Activated T-cell treated with anti-CD3 and anti-CD28 coated beads, Interleukin-2, amount 50 U/mL, for 4 hours (primary cell): Measurements from ENCODE around the gene BUD13. TPM values are rescaled to one million over a fixed set of nuclear protein-coding genes. Genes with fewer than 3 reads are reported as not detected.
"Not testable (repeated sequence)": the region's sequence is repeated elsewhere in the genome, so short reads cannot be mapped to it uniquely, and the experiment has no call there.

Experiments used
- ATAC-seq, 2 donors: fragments of 200-7000 bp; cut with Tn5 transposase; one replicate each; pipeline ENCODE4 v1.10.0; 2021
- DNase-seq: peaks from one replicate; pipeline ENCODE4 v3.0.0-alpha.2; 2020
- H3K27me3 Mint-ChIP-seq: one replicate; pipeline ENCODE4 v1.8.0; 2021; ENCODE audit warnings: low read depth, mixed read lengths
- H3K36me3 Mint-ChIP-seq: one replicate; pipeline ENCODE4 v1.8.0; 2022; ENCODE audit warnings: mixed read lengths; ENCODE audit not compliant: insufficient read depth
- H3K4me1 Mint-ChIP-seq: one replicate; pipeline ENCODE4 v1.8.0; 2021; ENCODE audit warnings: low read depth, mixed read lengths
- H3K4me3 Mint-ChIP-seq: one replicate; pipeline ENCODE4 v1.8.0; 2021; ENCODE audit warnings: mild to moderate bottlenecking, moderate library complexity, mixed read lengths
- H3K9me3 Mint-ChIP-seq: one replicate; pipeline ENCODE4 v1.8.0; 2021; ENCODE audit warnings: mixed read lengths
- total RNA-seq, 3 donors: library from RNA; stranded (reverse); gene quantifications; one replicate each; pipeline ENCODE4 v1.2.1, GENCODE V29; 2021

The BUD13 gene
- total RNA-seq, 3 donors from 2014 or later = 26.3 to 28.5 (median 27.7) TPM

DNA sequence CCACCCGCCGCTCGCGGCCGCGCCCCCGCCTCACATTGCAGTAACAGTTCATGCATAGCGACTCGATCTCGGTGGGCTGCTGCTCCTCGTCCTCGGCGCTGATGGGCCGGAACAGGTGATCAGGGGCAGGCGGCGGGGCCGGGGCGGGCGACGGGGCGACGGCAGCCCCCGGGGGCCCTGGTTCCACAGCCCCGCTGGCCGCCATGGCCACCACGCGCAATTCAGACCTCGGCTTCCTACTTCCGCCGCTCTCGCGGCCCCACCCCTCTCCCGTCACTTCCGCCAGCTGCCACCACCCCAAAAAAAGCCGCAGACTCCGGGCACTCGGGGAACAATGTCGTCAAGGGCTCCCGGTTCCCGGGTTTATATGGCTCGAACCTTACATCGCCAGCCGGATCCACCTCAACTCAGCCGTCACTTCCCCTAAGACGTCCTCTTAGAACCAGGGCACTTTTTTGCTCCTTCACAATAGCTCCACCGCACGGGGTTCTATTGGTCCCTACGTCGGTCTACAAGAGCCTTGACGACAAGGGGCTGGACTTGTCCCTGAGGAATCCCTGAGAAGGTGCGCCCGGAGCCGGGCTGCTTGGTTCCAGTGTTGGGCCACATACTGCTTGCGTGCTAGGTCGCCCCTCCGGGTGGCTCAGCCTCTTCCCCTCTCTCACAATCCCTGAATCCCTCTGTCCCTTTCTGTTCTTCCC, 15.1 kb upstream of the BUD13 start, which contains the start of gene ZPR1:
Gene ZPR1, minus strand, starts transcription at position 238 of the 701 bp plus-strand sequence. Its CDS starts 33 bp downstream, at position 205.
- ATAC-seq (peak; percentile 85 to 88), DNase-seq (peak; percentile 79)
- Mint-ChIP-seq H3K4me1 (peaks cover 53% of the 10 kb centered on the region), H3K27me3 (no peaks in the 10 kb centered on the region), H3K4me3 (peak within 1 kb of the TSS; percentile 94), H3K36me3 (peaks cover 35% of the 10 kb centered on the region), H3K9me3 (no peaks in the 10 kb centered on the region)

DNA sequence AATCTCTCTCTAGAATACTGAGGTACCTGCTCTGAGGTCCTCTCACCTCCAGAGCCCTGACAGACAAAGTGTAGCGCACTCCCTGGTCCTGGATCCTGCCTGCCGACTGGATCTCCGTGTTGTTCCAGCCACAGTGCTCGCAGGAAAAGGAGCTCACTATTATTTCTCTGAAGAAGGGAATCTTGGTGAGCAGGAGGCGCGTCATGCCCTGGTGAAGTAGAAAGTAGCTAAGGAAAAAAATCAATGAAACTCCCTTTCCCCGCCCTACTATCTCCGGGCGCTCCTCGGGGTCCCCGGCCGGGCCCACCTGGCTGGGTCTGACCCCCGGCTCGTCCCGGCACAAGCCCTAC, 14.6 kb upstream of the BUD13 start:
- H3K36me3 Mint-ChIP-seq = peaks cover 38% of the 10 kb centered on the region
- H3K4me1 Mint-ChIP-seq = peaks cover 58% of the 10 kb centered on the region
- H3K4me3 Mint-ChIP-seq = peak overlapping the region; percentile 94
- H3K27me3 Mint-ChIP-seq = no peaks in the 10 kb centered on the region
- DNase-seq (no peak), ATAC-seq (peak; percentile 3 to 12)
- no peaks in the 10 kb centered on the region for H3K9me3 Mint-ChIP-seq

DNA sequence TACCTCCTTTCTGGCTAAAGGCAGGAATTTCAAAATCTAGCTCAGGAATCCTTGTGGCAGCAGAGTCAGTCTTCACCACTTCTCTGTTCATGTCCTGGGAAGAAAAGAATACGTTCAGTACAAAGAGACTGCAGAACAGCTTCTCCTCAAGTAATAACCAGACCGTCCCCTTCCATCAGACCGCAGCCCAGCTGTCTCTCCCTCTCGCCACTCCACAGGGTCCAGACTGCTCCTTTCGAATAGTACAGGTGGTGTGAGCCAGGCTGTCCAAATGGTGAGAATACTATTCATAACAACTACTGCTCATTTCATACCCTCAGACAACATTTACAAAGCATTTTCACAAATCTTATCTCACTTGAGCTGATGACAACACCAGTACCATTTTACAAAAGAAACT, 14.2 kb upstream of the BUD13 start:
- peaks cover 43% of the 10 kb centered on the region for H3K36me3 Mint-ChIP-seq
- no peaks in the 10 kb centered on the region for H3K9me3 Mint-ChIP-seq
- ATAC-seq = no peak
- H3K4me1 Mint-ChIP-seq = peaks cover 63% of the 10 kb centered on the region
- H3K4me3 Mint-ChIP-seq = peak overlapping the region; percentile 94
- H3K27me3 Mint-ChIP-seq = no peaks in the 10 kb centered on the region
- no peak for DNase-seq

DNA sequence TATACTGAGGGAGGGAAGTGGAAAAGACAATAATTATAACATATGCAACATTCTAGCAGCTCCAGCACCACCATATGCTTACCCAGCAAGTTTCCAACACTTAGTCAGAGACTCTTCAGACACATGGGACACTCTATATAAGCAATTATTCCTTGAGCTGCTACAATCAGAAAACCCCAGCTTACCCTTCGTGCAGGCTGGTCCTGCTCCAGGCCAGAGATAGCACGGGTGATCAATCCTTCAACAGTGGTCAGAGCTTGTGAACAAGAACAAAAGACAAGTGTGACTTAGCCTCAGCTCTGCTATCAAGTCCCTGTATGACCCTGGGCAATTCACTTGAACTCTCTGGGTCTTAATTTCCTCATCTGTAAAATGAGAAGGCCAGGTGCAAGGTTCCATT, 13.5 kb upstream of the BUD13 start:
- peak overlapping the region; percentile 94 for H3K4me3 Mint-ChIP-seq
- no peaks in the 10 kb centered on the region for H3K9me3 Mint-ChIP-seq
- peaks cover 45% of the 10 kb centered on the region for H3K36me3 Mint-ChIP-seq
- no peaks in the 10 kb centered on the region for H3K27me3 Mint-ChIP-seq
- no peak for ATAC-seq
- H3K4me1 Mint-ChIP-seq = peaks cover 64% of the 10 kb centered on the region
- no peak for DNase-seq

DNA sequence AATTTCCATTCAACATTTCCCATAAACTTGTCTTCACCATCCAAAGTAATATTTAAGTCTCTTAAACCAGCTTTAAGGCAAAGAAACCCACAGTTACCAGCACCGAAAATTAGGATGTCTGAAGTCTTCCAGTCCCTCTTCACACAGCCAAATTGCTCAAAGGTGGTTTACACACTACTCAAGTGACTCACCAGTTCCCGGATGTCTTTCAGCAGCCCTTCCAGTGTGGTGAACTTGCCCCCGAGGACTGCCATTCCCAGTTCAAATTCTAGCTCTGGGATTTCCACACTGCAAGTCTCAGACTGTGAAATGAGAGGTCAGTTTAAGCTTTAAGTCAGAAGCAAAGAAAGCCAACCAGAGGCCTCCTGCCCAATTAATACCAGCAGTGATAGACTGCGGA, 9.9 kb upstream of the BUD13 start:
- Mint-ChIP-seq H3K4me1 (peaks cover 67% of the 10 kb centered on the region), H3K27me3 (no peaks in the 10 kb centered on the region), H3K9me3 (no peaks in the 10 kb centered on the region), H3K36me3 (peaks cover 68% of the 10 kb centered on the region), H3K4me3 (no peak overlapping the region)
- peak in 1 of 2 donors; percentile 46 for ATAC-seq
- no peak for DNase-seq

DNA sequence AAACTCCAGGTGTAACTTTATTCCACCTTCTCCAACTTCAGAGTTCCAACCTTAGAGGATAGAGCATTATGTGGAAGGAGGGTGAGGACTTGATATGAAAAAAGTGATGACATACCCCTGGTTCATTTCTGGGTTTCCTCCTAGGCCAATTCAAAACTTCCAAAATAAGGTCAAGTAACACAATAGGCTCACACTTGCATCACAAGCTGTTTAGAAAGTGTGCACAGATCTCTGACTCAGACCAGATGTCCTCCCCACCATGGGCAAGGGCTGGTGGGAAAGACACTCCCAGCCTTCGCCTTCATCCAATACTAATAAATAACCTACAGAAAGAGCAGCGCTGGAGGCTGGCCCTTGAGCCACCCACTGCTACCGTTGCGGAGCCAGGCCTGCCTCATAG, 5.8 kb upstream of the BUD13 start:
- Mint-ChIP-seq H3K36me3 (peaks cover 51% of the 10 kb centered on the region), H3K27me3 (no peaks in the 10 kb centered on the region), H3K4me1 (peaks cover 55% of the 10 kb centered on the region), H3K4me3 (no peak overlapping the region), H3K9me3 (no peaks in the 10 kb centered on the region)
- ATAC-seq (no peak), DNase-seq (no peak)

DNA sequence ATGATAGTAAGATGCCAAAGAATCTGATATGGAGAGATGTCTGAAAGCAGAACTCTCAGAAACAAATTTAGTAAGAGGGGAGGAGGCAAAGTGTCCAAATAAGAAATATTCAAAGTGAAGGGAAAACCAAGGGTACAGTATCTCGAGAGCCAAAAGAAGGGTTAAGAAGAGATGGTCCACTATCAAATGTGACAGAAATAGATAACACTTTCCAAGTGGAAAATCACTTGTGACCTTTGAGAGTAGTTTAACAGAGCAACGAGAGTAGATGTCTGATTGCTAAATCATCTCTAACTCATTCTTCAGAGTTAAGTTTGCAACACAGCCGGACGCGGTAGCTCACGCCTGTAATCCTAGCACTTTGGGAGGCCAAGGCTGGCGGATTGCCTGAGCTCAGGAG, 4.3 kb upstream of the BUD13 start:
- ATAC-seq = no peak
- peak overlapping the region; percentile 27 for H3K4me3 Mint-ChIP-seq
- H3K4me1 Mint-ChIP-seq = peaks cover 45% of the 10 kb centered on the region

DNA sequence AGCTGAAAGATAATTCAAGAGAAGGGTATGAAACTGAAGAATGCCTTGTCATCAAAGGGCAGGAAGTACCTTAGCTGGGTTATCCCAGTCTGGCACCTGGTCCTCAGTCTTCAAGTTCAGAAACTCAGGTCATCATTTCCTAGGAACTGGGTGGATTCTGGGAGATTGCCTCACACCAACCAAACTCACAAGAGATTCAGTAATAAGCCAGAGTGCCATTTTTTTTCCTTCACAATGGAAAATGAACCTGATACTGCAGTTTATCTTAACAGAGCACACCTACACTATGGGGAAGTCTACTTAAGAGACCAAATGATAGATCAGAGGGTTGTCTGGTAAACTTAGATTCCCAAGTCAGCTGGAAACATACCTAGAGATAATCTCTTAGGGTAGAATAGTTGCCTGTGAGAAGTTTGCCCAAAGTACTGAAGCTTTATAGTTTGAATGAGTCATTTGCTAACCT, 3.8 kb upstream of the BUD13 start:
- Mint-ChIP-seq H3K4me1 (peaks cover 49% of the 10 kb centered on the region), H3K4me3 (peak overlapping the region; percentile 27), H3K9me3 (no peaks in the 10 kb centered on the region), H3K36me3 (peaks cover 36% of the 10 kb centered on the region), H3K27me3 (no peaks in the 10 kb centered on the region)
- ATAC-seq = peak in 1 of 2 donors; percentile 6
- DNase-seq = no peak

More for the DNA sequence above, 4.3 kb upstream of the BUD13 start:
- Mint-ChIP-seq H3K36me3 (peaks cover 37% of the 10 kb centered on the region), H3K27me3 (no peaks in the 10 kb centered on the region), H3K9me3 (no peaks in the 10 kb centered on the region)
- DNase-seq = no peak

DNA sequence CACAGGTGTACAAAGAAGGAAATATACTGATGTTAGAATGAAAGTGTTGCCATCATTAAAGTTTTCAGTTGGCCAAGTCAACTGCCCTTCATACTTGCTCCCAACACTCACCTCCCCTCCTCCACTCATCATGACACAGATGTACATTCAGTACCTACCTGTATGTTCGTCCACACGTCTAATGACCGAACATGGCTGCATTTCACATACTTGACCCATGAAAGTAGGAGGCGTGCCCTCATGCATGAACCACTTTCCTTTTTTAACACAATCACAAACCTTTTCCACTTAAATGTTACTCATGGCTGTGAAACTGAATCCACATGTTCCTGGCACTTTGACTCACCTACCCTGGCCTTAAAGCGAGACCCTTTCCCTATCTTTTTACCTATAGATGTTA, 3.2 kb upstream of the BUD13 start:
- Mint-ChIP-seq H3K4me1 (peaks cover 50% of the 10 kb centered on the region), H3K27me3 (no peaks in the 10 kb centered on the region), H3K36me3 (peaks cover 32% of the 10 kb centered on the region), H3K9me3 (no peaks in the 10 kb centered on the region), H3K4me3 (no peak overlapping the region)
- ATAC-seq (no peak), DNase-seq (no peak)

DNA sequence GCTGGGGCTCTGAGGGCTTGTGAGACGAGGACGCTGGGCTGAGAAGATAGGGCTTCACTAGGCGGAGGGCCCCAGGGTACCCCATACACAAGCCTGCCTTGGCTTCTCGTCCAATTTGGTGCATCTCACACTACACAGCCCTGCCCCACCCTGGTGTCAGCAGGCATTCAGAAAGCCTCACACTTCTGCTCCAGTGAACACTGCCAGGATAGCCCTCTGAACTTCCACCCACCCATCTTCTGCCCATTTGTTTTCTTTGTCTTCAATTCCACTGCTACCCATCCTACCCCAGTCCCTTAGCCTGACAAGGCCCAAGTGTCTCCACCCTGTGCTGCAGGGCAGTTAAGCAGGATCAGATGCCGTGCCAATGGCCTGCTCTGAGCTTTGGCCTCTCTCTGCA, 1.9 kb upstream of the BUD13 start:
- Mint-ChIP-seq H3K27me3 (no peaks in the 10 kb centered on the region), H3K4me3 (peak overlapping the region; percentile 0), H3K9me3 (no peaks in the 10 kb centered on the region), H3K4me1 (peaks cover 52% of the 10 kb centered on the region), H3K36me3 (peaks cover 31% of the 10 kb centered on the region)
- DNase-seq (no peak), ATAC-seq (no peak)

DNA sequence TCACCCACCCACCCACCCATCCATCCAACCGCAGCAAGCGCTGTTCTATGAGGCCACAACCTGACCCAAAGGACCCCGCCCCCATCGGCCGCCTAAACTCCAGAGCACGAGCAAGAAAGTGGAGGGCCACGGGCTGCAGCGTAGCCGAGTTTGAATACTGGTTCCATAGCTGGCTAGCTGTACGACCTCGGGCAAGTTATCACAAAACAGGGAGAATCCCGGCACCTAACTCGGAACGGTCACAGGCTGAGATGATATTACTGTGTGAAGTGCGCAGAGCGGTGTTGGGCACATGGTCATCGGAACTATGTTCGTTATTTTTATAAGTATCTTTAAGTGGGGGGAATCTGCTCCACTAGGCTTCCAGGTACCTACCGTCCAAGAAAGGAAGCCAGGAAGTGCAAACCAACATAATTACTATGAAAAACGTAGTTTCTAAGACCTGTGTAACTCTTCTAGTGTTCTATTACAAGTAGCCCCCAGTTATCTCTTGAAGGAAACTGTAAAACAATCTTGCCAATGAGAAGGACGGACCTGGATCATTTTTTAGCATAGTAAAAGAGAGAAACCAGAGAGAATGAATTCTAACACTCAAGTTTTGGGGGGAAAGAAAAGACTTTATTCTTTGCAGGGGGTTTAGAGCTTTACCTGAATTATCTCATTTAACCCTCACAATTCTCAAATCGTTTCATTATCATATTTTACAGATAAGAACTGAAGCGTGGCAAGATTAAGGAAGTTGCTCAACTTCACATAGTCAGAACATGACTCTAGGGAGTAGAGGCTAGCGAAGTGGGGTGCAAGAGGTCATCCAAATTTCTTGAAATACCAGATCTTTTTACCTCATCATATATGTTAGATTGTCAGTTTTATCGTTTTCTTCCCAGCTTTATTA, 663 bp upstream of the BUD13 start:
- peaks cover 26% of the 10 kb centered on the region for H3K36me3 Mint-ChIP-seq
- peak overlapping the region; percentile 98 for H3K4me3 Mint-ChIP-seq
- H3K9me3 Mint-ChIP-seq = no peaks in the 10 kb centered on the region
- ATAC-seq = no peak
- DNase-seq = no peak
- H3K27me3 Mint-ChIP-seq = no peaks in the 10 kb centered on the region
- peaks cover 48% of the 10 kb centered on the region for H3K4me1 Mint-ChIP-seq

DNA sequence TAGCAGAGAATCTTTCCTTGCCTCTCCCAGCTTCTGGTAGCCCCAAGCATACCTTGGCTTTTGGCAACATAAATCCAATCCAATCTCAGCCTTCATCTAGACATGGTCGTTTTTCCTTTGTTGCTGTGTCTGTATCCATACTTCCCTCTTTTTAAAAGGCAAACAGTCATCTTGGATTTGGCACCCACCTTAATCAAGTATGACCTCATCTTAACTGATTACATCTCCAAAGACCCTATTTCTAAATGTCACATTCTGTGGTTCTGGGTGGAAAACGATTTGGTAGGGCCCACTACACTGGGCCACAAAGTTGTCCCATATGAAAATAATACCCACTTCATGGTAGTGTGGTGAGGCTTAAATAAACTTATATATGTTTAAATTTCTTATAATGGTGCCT, 852 bp downstream of the BUD13 start:
- no peaks in the 10 kb centered on the region for H3K27me3 Mint-ChIP-seq
- no peak for ATAC-seq
- H3K4me1 Mint-ChIP-seq = peaks cover 44% of the 10 kb centered on the region
- DNase-seq = no peak
- peak overlapping the region; percentile 98 for H3K4me3 Mint-ChIP-seq
- H3K36me3 Mint-ChIP-seq = peaks cover 17% of the 10 kb centered on the region
- H3K9me3 Mint-ChIP-seq = no peaks in the 10 kb centered on the region

DNA sequence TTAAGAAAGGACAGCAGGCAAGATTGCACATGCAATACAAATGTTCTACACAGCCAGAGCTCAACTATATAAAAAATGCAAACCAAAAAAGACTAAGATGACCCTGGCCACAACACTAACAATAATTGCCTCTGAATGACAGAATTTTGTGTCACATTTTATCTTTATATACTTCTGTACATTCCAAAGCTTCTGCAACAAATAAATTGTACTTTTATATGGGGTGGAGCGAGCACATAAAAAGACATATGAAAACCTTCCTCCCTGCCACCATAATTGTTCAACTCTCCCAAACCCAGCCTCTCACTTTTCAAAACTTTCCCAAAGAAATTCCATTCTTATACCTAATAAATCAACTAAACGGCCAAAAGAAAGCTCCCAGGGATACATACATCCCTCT, 10.7 kb downstream of the BUD13 start:
- Mint-ChIP-seq H3K4me1 (peaks cover 8% of the 10 kb centered on the region), H3K36me3 (peaks cover 58% of the 10 kb centered on the region), H3K27me3 (no peaks in the 10 kb centered on the region), H3K9me3 (no peaks in the 10 kb centered on the region), H3K4me3 (no peak overlapping the region)
- ATAC-seq (no peak), DNase-seq (no peak)

DNA sequence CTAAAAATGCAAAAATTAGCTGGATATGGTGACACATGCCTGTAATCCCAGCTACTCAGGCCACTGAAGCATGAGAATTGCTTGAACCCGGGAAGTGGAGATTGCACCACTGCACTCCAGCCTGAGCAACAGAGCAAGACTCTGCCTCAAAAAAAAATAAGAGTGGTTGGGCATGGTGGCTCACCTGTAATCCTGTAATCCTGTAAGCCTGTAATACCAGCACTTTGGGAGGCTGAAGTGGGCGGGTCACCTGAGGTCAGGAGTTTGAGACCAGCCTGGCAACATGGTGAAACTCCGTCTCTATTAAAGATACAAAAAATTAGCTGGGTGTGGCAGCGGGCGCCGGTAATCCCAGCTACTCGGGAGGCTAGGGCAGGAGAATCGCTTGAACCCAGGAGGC, 16.7 kb downstream of the BUD13 start:
- not testable (repeated sequence) for ATAC-seq, H3K4me1 Mint-ChIP-seq, H3K4me3 Mint-ChIP-seq, H3K27me3 Mint-ChIP-seq, H3K9me3 Mint-ChIP-seq, DNase-seq
- H3K36me3 Mint-ChIP-seq = peaks cover 48% of the 10 kb centered on the region
